ENCODE data around the gene SGCA. TPM values are rescaled to one million over a fixed set of nuclear protein-coding genes. Genes with fewer than 3 reads are reported as not detected.

The SGCA gene
- total and polyA plus RNA-seq, 2 donors (not counting 3 experiments of a cell fraction or from before 2014, with no cell fraction given) = not detected

DNA sequence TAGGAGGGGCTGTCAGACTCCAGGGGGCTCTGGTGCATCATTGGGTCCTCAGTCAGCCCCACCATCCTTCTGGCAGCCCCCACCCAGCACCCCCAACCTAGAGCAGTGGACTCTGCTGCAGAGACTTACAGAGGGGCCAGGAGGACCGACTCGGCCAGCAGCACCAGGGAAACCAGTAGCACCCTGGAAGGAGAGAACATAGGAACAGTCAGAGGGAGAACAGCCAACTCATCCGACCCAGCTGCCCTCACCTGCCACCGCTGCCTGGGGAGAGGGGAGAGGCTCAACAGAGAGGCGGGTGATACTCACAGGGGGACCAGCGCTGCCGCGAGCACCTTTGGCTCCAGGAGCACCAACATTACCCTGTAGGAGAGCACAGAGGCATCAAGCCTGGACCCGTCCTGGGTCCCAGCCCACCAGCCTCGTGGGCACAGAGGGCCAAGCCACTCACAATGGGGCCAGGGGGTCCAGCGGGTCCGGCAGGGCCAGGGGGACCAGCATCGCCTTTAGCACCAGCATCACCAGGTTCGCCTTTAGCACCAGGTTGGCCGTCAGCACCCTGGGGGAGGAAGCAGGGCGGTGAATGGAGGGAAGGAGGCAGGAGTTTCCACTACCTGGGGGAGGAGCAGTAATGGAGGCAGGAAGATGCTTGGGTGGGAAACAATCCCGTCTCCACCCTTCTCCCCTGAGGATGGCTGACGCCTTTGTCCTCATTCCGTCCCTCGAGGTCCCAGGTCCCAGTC lies 23.9 kb downstream of the SGCA start:
- Histone ChIP-seq H2AFZ (ENCODE audit: low read depth, low read length) (no peak overlapping the region), H3K36me3 (ENCODE audit: control insufficient read depth in 2 of 2, extremely low read depth in 1 of 2, insufficient read depth in 2 of 2, low read length in 2 of 2) (no peaks in the 10 kb centered on the region), H3K4me2 (ENCODE audit: insufficient read depth, low read length) (no peak overlapping the region), H3K9me3 (replicated peaks; ENCODE audit: control insufficient read depth, insufficient read depth, low read length) (no peaks in the 10 kb centered on the region), H3K4me3 (replicated peaks in 1 of 3; ENCODE audit: insufficient read depth in 1 of 3, low read depth in 1 of 3, low read length in 3 of 3) (no peak overlapping the region), H3K27me3 (ENCODE audit: control insufficient read depth in 2 of 2, insufficient read depth in 2 of 2, low read length in 2 of 2) (no peaks in the 10 kb centered on the region), H3K9me1 (replicated peaks; ENCODE audit: control insufficient read depth, extremely low read depth, insufficient read depth, low read length) (no peaks in the 10 kb centered on the region), H3K9ac (replicated peaks; ENCODE audit: extremely low read depth, insufficient read depth, low read length) (no peak overlapping the region), H3K27ac (ENCODE audit: insufficient read depth, low read depth, low read length) (no peak overlapping the region), H3K79me2 (ENCODE audit: control insufficient read depth, insufficient read depth, low read length) (no peaks in the 10 kb centered on the region), H3K4me1 (ENCODE audit: control insufficient read depth, extremely low read depth, insufficient read depth, low read length) (no peaks in the 10 kb centered on the region), H4K20me1 (replicated peaks; ENCODE audit: control insufficient read depth, extremely low read depth, insufficient read depth, low read length) (no peaks in the 10 kb centered on the region)
- BruUV-seq (replicated peaks) = no TSS peak
- ChIA-PET POLR2A (no interaction called here), CTCF (no interaction called here)
- intact Hi-C loops (cut with micrococcal nuclease) (no loop called here), dilution Hi-C loops (cut with MboI; ENCODE audit: extremely low pct_ligation_motif_present, low sequenced_read_pairs) (no loop called here)
- no peak for FAIRE-seq
- DNase-seq (ENCODE audit: low read depth, low spot score) = no peak
- TF ChIP-seq MYC (IDR thresholded peaks at IDR 0.05; ENCODE audit: low read depth, low read length) (no peak), GATA2 (IDR thresholded peaks at IDR 0.05; ENCODE audit: insufficient read depth, insufficient read length, low read depth, low read length) (no peak), JUN (IDR thresholded peaks at IDR 0.05; ENCODE audit: borderline replicate concordance, insufficient read depth, insufficient read length, low read depth) (no peak), EZH2 (IDR thresholded peaks at IDR 0.05; ENCODE audit: borderline replicate concordance, low read depth, low read length, severe bottlenecking) (no peak)

DNA sequence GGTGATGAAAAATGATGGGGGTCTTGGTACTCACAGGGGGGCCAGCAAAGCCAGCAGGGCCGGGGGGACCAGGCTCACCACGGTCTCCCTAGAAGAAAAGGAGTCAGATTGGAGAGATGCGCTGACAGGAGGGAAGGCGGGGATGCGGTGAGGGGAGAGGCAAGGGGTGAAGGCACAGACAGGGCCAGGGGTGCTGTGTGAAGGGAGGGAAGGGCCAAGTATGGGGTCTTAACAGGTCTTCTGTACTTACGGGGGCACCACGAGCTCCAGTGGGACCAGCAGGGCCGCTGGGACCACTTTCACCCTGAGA lies 24.4 kb downstream of the SGCA start:
- H3K79me2 ChIP-seq (ENCODE audit: control insufficient read depth, insufficient read depth, low read length) = no peaks in the 10 kb centered on the region
- dilution Hi-C loops (cut with MboI; ENCODE audit: extremely low pct_ligation_motif_present, low sequenced_read_pairs) (no loop called here), intact Hi-C loops (cut with micrococcal nuclease) (no loop called here)
- H3K4me1 ChIP-seq (ENCODE audit: control insufficient read depth, extremely low read depth, insufficient read depth, low read length) = no peaks in the 10 kb centered on the region
- no peak for FAIRE-seq
- no peak overlapping the region for H3K4me2 ChIP-seq (ENCODE audit: insufficient read depth, low read length)
- TF ChIP-seq POLR2AphosphoS5 (IDR thresholded peaks at IDR 0.05; ENCODE audit: insufficient read depth, low read depth, low read length) (no peak), EZH2 (IDR thresholded peaks at IDR 0.05; ENCODE audit: borderline replicate concordance, low read depth, low read length, severe bottlenecking) (no peak), CTCF (IDR thresholded peaks at IDR 0.05; ENCODE audit: extremely low read depth in 1 of 2, insufficient read depth in 1 of 2, low read depth in 1 of 2, low read length in 2 of 2) (no peak), JUN (IDR thresholded peaks at IDR 0.05; ENCODE audit: borderline replicate concordance, insufficient read depth, insufficient read length, low read depth) (no peak), FOS (IDR thresholded peaks at IDR 0.05; ENCODE audit: borderline replicate concordance, insufficient read depth, low read length) (no peak), MYC (IDR thresholded peaks at IDR 0.05; ENCODE audit: low read depth, low read length) (no peak), POLR2A (IDR thresholded peaks at IDR 0.05; ENCODE audit: low read depth, low read length) (no peak), GATA2 (IDR thresholded peaks at IDR 0.05; ENCODE audit: insufficient read depth, insufficient read length, low read depth, low read length) (no peak)
- TF ChIP-seq, protein P1, sequence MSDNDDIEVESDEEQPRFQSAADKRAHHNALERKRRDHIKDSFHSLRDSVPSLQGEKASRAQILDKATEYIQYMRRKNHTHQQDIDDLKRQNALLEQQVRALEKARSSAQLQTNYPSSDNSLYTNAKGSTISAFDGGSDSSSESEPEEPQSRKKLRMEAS (IDR thresholded peaks at IDR 0.05; ENCODE audit: insufficient read depth, insufficient read length) = no peak
- ChIA-PET POLR2A (no interaction called here), CTCF (interaction anchor here (1.0 to 1.1 kb wide), 2 partner anchors 12 to 21 kb away, joined by 3 to 4 read pairs; no protein-coding TSS in a partner anchor)
- H3K9ac ChIP-seq (replicated peaks; ENCODE audit: extremely low read depth, insufficient read depth, low read length) = no peak overlapping the region
- no peaks in the 10 kb centered on the region for H3K27me3 ChIP-seq (ENCODE audit: control insufficient read depth in 2 of 2, insufficient read depth in 2 of 2, low read length in 2 of 2)
- H3K9me1 ChIP-seq (replicated peaks; ENCODE audit: control insufficient read depth, extremely low read depth, insufficient read depth, low read length) = no peaks in the 10 kb centered on the region
- no peak overlapping the region for H3K27ac ChIP-seq (ENCODE audit: insufficient read depth, low read depth, low read length)
- BruUV-seq (replicated peaks) = no TSS peak
- H3K9me3 ChIP-seq (replicated peaks; ENCODE audit: control insufficient read depth, insufficient read depth, low read length) = no peaks in the 10 kb centered on the region
- no peak overlapping the region for H3K4me3 ChIP-seq (replicated peaks in 1 of 3; ENCODE audit: insufficient read depth in 1 of 3, low read depth in 1 of 3, low read length in 3 of 3)
- H3K36me3 ChIP-seq (ENCODE audit: control insufficient read depth in 2 of 2, extremely low read depth in 1 of 2, insufficient read depth in 2 of 2, low read length in 2 of 2) = no peaks in the 10 kb centered on the region
- DNase-seq (ENCODE audit: low read depth, low spot score) = no peak
- no peaks in the 10 kb centered on the region for H4K20me1 ChIP-seq (replicated peaks; ENCODE audit: control insufficient read depth, extremely low read depth, insufficient read depth, low read length)
- no peak overlapping the region for H2AFZ ChIP-seq (ENCODE audit: low read depth, low read length)

All from endothelial cell of umbilical vein (primary cell).